HepG2 (cell line): Measurements from ENCODE around the gene P4HTM. TPM values are rescaled to one million over a fixed set of nuclear protein-coding genes. Genes with fewer than 3 reads are reported as not detected.

Experiments
- ATAC-seq: fragments of 200-7000 bp; cut with Tn5 transposase; 3 replicates; pipeline ENCODE4 v1.9.1; 2020; ENCODE audit warnings: mild to moderate bottlenecking, moderate library complexity
- BruUV-seq: library from RNA; stranded (reverse); fragments of 400-500 nt; replicated peaks from 2 replicates; lab custom pipeline; 2021; lab: Mats Ljungman, UMichigan
- CTCF ChIA-PET: fragments of 300-600 bp; formaldehyde crosslinking; extraction: SDS; loops from one replicate; lab custom pipeline; 2021; ENCODE audit warnings: low total read pairs, inconsistent platforms, low intra/inter-chr PET ratio; lab: Yijun Ruan, JAX
- POLR2A ChIA-PET: fragments of 350-600 bp; sonication (Branson Sonifier 250); formaldehyde crosslinking; loops from one replicate; lab custom pipeline; 2020; ENCODE audit warnings: antibody characterized with exemption, inconsistent platforms; lab: Yijun Ruan, JAX
- DNase-seq: peaks from one replicate; pipeline ENCODE4 v3.0.0-alpha.2; 2015; ENCODE audit warnings: low spot score
- FAIRE-seq: peaks from 3 replicates; lab custom pipeline; 2011; peaks lifted over from hg19 to GRCh38; lab: Jason Lieb, UNC
- H2AFZ ChIP-seq: one replicate; pipeline ENCODE4 v1.6.1; 2011; ENCODE audit warnings: low read length, inconsistent platforms
- H3K27ac ChIP-seq: fragments of 300-600 bp; 3 replicates; pipeline ENCODE4 v1.8.0; 2011; ENCODE audit warnings: mixed run types, mild to moderate bottlenecking, mixed read lengths, low read length, inconsistent platforms; ENCODE audit not compliant: insufficient read depth; ENCODE audit errors: extremely low read length
- H3K27me3 ChIP-seq, 2 experiments: fragments of 200-600 bp in 1 of 2; 2 replicates in 1 of 2; 3 replicates in 1 of 2; pipeline versions ENCODE4 v1.6.0 to v1.8.0; 2011; ENCODE audit warnings: low read length in 2 of 2, mild to moderate bottlenecking in 2 of 2, moderate library complexity in 2 of 2, inconsistent platforms in 1 of 2; ENCODE audit not compliant: insufficient read depth in 2 of 2, control insufficient read depth in 1 of 2
- H3K36me3 ChIP-seq, 2 experiments: fragments of 200-600 bp in 1 of 2; replicated peaks in 1 of 2; 2 replicates in 1 of 2; 3 replicates in 1 of 2; pipeline versions ENCODE4 v1.5.1 to v1.8.0; 2011; ENCODE audit warnings: low read length in 2 of 2, inconsistent platforms in 1 of 2; ENCODE audit not compliant: insufficient read depth in 2 of 2, control insufficient read depth in 1 of 2
- H3K4me1 ChIP-seq: 2 replicates; pipeline ENCODE4 v1.5.1; 2012; ENCODE audit warnings: low read length, inconsistent platforms; ENCODE audit not compliant: insufficient read depth
- H3K4me2 ChIP-seq: 2 replicates; pipeline ENCODE4 v1.6.0; 2011; ENCODE audit warnings: low read depth, low read length, inconsistent platforms
- H3K4me3 ChIP-seq, 3 experiments: fragments of 200-600 bp in 1 of 3; sonication (generic), shearing (Covaris generic) in 1 of 3; replicated peaks in 1 of 3; 2 replicates each; pipeline ENCODE4 v1.5.1; 2011 to 2016; ENCODE audit warnings: low read length in 3 of 3, inconsistent platforms in 2 of 3, low read depth in 2 of 3, mild to moderate bottlenecking in 2 of 3, control low read depth in 1 of 3, mixed read lengths in 1 of 3; ENCODE audit not compliant: insufficient read depth in 1 of 3
- H3K79me2 ChIP-seq: one replicate; pipeline ENCODE4 v1.6.1; 2011; ENCODE audit warnings: low read length, inconsistent platforms; ENCODE audit not compliant: insufficient read depth
- H3K9ac ChIP-seq: 2 replicates; pipeline ENCODE4 v1.6.0; 2011; ENCODE audit warnings: mild to moderate bottlenecking, low read depth, low read length, inconsistent platforms; ENCODE audit not compliant: insufficient read depth
- H3K9me3 ChIP-seq: 2 replicates; pipeline ENCODE4 v1.5.1; 2012; ENCODE audit warnings: mild to moderate bottlenecking, low read length
- H4K20me1 ChIP-seq: 2 replicates; pipeline ENCODE4 v1.6.0; 2011; ENCODE audit warnings: inconsistent platforms, mild to moderate bottlenecking, low read length, moderate library complexity; ENCODE audit not compliant: insufficient read depth
- AGO1 ChIP-seq: fragments of 200-400 bp; formaldehyde crosslinking; IDR thresholded peaks from 2 replicates; pipeline ENCODE4 v1.6.1; 2017; ENCODE audit warnings: mild to moderate bottlenecking, low read depth, low read length, moderate library complexity; ENCODE audit not compliant: poor library complexity, severe bottlenecking
- CAMTA2 ChIP-seq: sonication (generic); formaldehyde crosslinking; IDR thresholded peaks from 2 replicates; pipeline ENCODE4 v1.4.0; 2020; ENCODE audit warnings: mild to moderate bottlenecking, missing genetic modification reagents, borderline replicate concordance
- RARG ChIP-seq: sonication (generic); formaldehyde crosslinking; IDR thresholded peaks from 2 replicates; pipeline ENCODE4 v1.4.0; 2020; ENCODE audit warnings: low read depth, mild to moderate bottlenecking, missing genetic modification reagents
- TEAD3 ChIP-seq: optimal IDR thresholded peaks from 2 replicates; pipeline ENCODE3; 2016; ENCODE audit warnings: borderline replicate concordance
- ZIK1 ChIP-seq: sonication (generic); formaldehyde crosslinking; IDR thresholded peaks from 2 replicates; pipeline ENCODE4 v1.5.0; 2020; ENCODE audit warnings: mild to moderate bottlenecking, low read depth, missing genetic modification reagents, borderline replicate concordance
- ZMYM2 ChIP-seq: sonication (generic); formaldehyde crosslinking; IDR thresholded peaks from 2 replicates; pipeline ENCODE4 v1.8.0; 2022; ENCODE audit warnings: mild to moderate bottlenecking, missing genetic modification reagents
- ZNF281 ChIP-seq: sonication (generic); formaldehyde crosslinking; IDR thresholded peaks from 2 replicates; pipeline ENCODE4 v1.4.0; 2020; ENCODE audit warnings: missing genetic modification reagents, borderline replicate concordance
- ZNF367 ChIP-seq: sonication (generic); formaldehyde crosslinking; IDR thresholded peaks from 2 replicates; pipeline ENCODE4 v1.4.0; 2020; ENCODE audit warnings: missing genetic modification reagents, borderline replicate concordance
- ZSCAN9 ChIP-seq: IDR thresholded peaks from 2 replicates; pipeline ENCODE4 v1.6.1; 2016; ENCODE audit warnings: borderline replicate concordance
- WGBS: methylation state at CpG from one replicate; pipeline ENCODE4 v1.1.6; 2017; ENCODE audit warnings: low lambda C conversion rate; 5-methylcytosine and 5-hydroxymethylcytosine counted together
- in situ Hi-C: cut with HindIII; loops from 2 replicates; pipeline ENCODE4 v1.10.0; 2017; ENCODE audit warnings: low pct_unique_long_range_greater_than_20kb; ENCODE audit not compliant: extremely low pct_ligation_motif_present
- intact Hi-C: fragments of 100-400 bp; cut with micrococcal nuclease; formaldehyde crosslinking; loops from one replicate; pipeline ENCODE4 v1.10.0; 2022; ENCODE audit not compliant: unreplicated experiment
- polyA plus RNA-seq, 8 experiments: library from polyadenylated mRNA; depleted of rRNA in 3 of 8; stranded (reverse) in 7 of 8; unstranded in 1 of 8; fragments of >200 nt; fragmentation: Illumina TruSeq in 4 of 8; extraction: Trizol in 4 of 8; gene quantifications; 2 replicates each; pipeline versions ENCODE4 v1.2.1 to v1.2.3, GENCODE V29; 2011 to 2016; ENCODE audit warnings: low read depth in 4 of 8, missing spikeins in 1 of 8, mixed read lengths in 1 of 8; ENCODE audit not compliant: insufficient read depth in 1 of 8
- total RNA-seq, 5 experiments: library from RNA; depleted of rRNA; stranded (reverse); fragments of >200 nt; fragmentation: Illumina TruSeq; extraction: Trizol; gene quantifications; 2 replicates each; pipeline ENCODE4 v1.2.3, GENCODE V29; 2016; ENCODE audit warnings: low read depth in 1 of 5

The P4HTM gene
- total and polyA plus RNA-seq, 2 of the 13 experiments (the other 11 are each of a cell fraction or from before 2014, with no cell fraction given), result 0.01 TPM; not detected in 1

GRCh38 chr3:48960841-48961413 lies 29.1 kb upstream of the P4HTM start:
- no peak overlapping the region for H3K9ac ChIP-seq
- no peak for ATAC-seq
- no peaks in the 10 kb centered on the region for H3K9me3 ChIP-seq
- DNase-seq, result no peak
- in situ Hi-C loops, result no loop called here
- no TSS peak for BruUV-seq
- ChIA-PET CTCF (no interaction called here), POLR2A (no interaction called here)
- H2AFZ ChIP-seq, result no peak overlapping the region
- no peak for FAIRE-seq
- no peaks in the 10 kb centered on the region for H4K20me1 ChIP-seq
- H3K4me3 ChIP-seq, result no peak overlapping the region
- H3K4me2 ChIP-seq, result no peak overlapping the region
- intact Hi-C loops, result no loop called here
- no peaks in the 10 kb centered on the region for H3K27me3 ChIP-seq
- no peaks in the 10 kb centered on the region for H3K4me1 ChIP-seq
- H3K27ac ChIP-seq, result no peak overlapping the region
- H3K36me3 ChIP-seq, result peaks cover 12 to 46% of the 10 kb centered on the region in 2 experiments
- TF ChIP-seq ZMYM2 (CRISPR knock-in tag) (no peak), RARG (no peak), ZNF281 (no peak), ZIK1 (CRISPR knock-in tag) (no peak), ZSCAN9 (CRISPR knock-in tag) (no peak), CAMTA2 (CRISPR knock-in tag) (no peak), TEAD3 (no peak), ZNF367 (no peak), AGO1 (no peak)
- 94% methylated on average over 4 of the region's 4 CpGs for WGBS
- peaks cover 8% of the 10 kb centered on the region for H3K79me2 ChIP-seq
